ENCODE measurements around the gene SPTBN2. TPM values are rescaled to one million over a fixed set of nuclear protein-coding genes. Genes with fewer than 3 reads are reported as not detected.

The SPTBN2 gene
- total RNA-seq, 1 experiment from 2014 or later: 40.7 TPM

DNA sequence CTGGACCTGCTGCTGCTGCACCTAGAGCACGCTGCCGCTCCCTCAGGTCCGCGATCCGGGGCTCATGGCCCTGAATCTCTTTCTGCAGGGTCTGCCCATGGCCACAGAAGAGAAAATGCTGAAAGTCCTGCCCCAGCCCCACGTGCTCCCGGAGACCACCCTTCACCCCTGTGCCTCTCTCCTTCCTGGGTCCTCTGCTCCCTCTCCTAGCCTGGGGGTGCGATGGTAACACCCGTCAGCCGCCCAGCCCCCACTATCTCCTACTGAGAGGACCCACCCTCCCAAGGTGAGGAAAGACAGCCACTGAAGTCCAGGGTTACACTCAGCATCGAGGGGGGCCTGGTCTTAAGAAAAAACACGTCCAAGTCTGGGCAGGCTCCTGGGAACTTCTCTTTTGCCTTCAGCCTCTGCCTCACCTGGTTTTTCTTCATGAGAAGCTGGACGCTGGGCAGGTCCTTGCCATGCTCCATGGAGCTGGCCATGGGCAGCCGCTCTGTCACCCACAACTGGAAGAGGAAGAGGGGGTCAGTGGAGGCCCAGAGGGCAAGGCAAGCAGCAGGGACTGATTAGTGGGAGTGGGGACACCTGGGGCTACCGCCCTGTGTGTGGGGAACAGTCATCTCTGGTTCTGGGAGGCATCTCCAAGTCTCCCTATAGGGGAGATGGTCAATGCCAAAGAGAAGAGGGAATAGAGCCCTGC is 35.5 kb downstream of the SPTBN2 start:
- Mint-ChIP-seq H3K4me1 (no peaks in the 10 kb centered on the region), H3K4me3 (no peak overlapping the region), H3K27ac (no peak overlapping the region), H3K9me3 (no peaks in the 10 kb centered on the region), H3K27me3 (ENCODE audit: low read depth) (no peaks in the 10 kb centered on the region), H3K36me3 (peaks cover 18% of the 10 kb centered on the region; the same call in 1 of the 2 replicates)
- ChIA-PET POLR2A (no interaction called here), CTCF (interaction anchor here (0.6 to 1.5 kb wide), 5 partner anchors 17 to 283 kb away, joined by 3 read pairs; no protein-coding TSS in a partner anchor)
- TF ChIP-seq, protein P1, sequence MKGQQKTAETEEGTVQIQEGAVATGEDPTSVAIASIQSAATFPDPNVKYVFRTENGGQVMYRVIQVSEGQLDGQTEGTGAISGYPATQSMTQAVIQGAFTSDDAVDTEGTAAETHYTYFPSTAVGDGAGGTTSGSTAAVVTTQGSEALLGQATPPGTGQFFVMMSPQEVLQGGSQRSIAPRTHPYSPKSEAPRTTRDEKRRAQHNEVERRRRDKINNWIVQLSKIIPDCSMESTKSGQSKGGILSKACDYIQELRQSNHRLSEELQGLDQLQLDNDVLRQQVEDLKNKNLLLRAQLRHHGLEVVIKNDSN (CRISPR knock-in tag; IDR thresholded peaks at IDR 0.05): no peak
- no peak for ATAC-seq
- DNase-seq (ENCODE audit: low spot score): no peak

DNA sequence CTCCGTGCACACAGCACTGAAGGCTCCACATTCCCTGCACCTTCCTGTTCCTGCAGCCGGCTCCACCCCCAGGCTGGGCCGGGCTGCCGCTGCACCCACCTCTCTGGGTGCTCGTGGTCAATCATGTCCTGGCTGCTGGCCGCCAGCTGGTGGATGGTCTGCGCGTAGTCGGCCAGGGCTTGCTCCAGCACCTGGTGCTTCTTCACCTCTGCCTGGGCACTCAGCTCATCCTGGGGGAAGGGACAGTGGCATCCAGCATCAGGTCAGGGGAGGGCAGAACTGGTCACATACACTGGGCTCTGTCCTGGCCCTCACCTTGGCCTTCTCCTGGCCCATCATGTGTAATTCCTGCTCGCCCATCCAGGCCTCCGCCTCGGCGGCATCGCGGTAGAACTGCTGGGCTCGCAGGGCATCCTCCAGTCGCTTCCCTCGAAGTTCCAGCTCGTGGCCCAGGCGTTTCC is 36.1 kb downstream of the SPTBN2 start:
- DNase-seq (ENCODE audit: low spot score) (no peak), ATAC-seq (no peak)
- Mint-ChIP-seq H3K9me3 (no peaks in the 10 kb centered on the region), H3K36me3 (peaks cover 16% of the 10 kb centered on the region; the same call in 1 of the 2 replicates), H3K27me3 (ENCODE audit: low read depth) (no peaks in the 10 kb centered on the region), H3K27ac (no peak overlapping the region), H3K4me3 (no peak overlapping the region), H3K4me1 (no peaks in the 10 kb centered on the region)
- CTCF ChIA-PET: interaction anchor here (0.6 to 1.5 kb wide), 5 partner anchors 14 to 283 kb away, joined by 3 to 8 read pairs (median 3); partner anchors contain the start of gene RBM4
- POLR2A ChIA-PET: interaction anchor here (0.8 kb wide), 1 partner anchor 163 kb away, joined by 3 read pairs; no protein-coding TSS in a partner anchor
- TF ChIP-seq, protein P2, sequence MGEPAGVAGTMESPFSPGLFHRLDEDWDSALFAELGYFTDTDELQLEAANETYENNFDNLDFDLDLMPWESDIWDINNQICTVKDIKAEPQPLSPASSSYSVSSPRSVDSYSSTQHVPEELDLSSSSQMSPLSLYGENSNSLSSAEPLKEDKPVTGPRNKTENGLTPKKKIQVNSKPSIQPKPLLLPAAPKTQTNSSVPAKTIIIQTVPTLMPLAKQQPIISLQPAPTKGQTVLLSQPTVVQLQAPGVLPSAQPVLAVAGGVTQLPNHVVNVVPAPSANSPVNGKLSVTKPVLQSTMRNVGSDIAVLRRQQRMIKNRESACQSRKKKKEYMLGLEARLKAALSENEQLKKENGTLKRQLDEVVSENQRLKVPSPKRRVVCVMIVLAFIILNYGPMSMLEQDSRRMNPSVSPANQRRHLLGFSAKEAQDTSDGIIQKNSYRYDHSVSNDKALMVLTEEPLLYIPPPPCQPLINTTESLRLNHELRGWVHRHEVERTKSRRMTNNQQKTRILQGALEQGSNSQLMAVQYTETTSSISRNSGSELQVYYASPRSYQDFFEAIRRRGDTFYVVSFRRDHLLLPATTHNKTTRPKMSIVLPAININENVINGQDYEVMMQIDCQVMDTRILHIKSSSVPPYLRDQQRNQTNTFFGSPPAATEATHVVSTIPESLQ (CRISPR knock-in tag; IDR thresholded peaks at IDR 0.05): no peak
- TF ChIP-seq, protein P3, sequence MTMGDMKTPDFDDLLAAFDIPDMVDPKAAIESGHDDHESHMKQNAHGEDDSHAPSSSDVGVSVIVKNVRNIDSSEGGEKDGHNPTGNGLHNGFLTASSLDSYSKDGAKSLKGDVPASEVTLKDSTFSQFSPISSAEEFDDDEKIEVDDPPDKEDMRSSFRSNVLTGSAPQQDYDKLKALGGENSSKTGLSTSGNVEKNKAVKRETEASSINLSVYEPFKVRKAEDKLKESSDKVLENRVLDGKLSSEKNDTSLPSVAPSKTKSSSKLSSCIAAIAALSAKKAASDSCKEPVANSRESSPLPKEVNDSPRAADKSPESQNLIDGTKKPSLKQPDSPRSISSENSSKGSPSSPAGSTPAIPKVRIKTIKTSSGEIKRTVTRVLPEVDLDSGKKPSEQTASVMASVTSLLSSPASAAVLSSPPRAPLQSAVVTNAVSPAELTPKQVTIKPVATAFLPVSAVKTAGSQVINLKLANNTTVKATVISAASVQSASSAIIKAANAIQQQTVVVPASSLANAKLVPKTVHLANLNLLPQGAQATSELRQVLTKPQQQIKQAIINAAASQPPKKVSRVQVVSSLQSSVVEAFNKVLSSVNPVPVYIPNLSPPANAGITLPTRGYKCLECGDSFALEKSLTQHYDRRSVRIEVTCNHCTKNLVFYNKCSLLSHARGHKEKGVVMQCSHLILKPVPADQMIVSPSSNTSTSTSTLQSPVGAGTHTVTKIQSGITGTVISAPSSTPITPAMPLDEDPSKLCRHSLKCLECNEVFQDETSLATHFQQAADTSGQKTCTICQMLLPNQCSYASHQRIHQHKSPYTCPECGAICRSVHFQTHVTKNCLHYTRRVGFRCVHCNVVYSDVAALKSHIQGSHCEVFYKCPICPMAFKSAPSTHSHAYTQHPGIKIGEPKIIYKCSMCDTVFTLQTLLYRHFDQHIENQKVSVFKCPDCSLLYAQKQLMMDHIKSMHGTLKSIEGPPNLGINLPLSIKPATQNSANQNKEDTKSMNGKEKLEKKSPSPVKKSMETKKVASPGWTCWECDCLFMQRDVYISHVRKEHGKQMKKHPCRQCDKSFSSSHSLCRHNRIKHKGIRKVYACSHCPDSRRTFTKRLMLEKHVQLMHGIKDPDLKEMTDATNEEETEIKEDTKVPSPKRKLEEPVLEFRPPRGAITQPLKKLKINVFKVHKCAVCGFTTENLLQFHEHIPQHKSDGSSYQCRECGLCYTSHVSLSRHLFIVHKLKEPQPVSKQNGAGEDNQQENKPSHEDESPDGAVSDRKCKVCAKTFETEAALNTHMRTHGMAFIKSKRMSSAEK (CRISPR knock-in tag; IDR thresholded peaks at IDR 0.05; ENCODE audit: borderline replicate concordance): no peak
- no peak for TF ChIP-seq RORB (CRISPR knock-in tag; IDR thresholded peaks at IDR 0.05)
- no peak for TF ChIP-seq TEAD4 (CRISPR knock-in tag; IDR thresholded peaks at IDR 0.05)
- TF ChIP-seq OVOL2 (CRISPR knock-in tag; IDR thresholded peaks at IDR 0.05; ENCODE audit: borderline replicate concordance): no peak
- no peak for TF ChIP-seq ZNF416 (CRISPR knock-in tag; IDR thresholded peaks at IDR 0.05)
- TF ChIP-seq, protein P4, sequence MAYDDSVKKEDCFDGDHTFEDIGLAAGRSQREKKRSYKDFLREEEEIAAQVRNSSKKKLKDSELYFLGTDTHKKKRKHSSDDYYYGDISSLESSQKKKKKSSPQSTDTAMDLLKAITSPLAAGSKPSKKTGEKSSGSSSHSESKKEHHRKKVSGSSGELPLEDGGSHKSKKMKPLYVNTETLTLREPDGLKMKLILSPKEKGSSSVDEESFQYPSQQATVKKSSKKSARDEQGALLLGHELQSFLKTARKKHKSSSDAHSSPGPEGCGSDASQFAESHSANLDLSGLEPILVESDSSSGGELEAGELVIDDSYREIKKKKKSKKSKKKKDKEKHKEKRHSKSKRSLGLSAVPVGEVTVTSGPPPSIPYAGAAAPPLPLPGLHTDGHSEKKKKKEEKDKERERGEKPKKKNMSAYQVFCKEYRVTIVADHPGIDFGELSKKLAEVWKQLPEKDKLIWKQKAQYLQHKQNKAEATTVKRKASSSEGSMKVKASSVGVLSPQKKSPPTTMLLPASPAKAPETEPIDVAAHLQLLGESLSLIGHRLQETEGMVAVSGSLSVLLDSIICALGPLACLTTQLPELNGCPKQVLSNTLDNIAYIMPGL (CRISPR knock-in tag; IDR thresholded peaks at IDR 0.05): no peak
- TF ChIP-seq CBFB (CRISPR knock-in tag; IDR thresholded peaks at IDR 0.05; ENCODE audit: low read depth): no peak
- TF ChIP-seq, protein P5, sequence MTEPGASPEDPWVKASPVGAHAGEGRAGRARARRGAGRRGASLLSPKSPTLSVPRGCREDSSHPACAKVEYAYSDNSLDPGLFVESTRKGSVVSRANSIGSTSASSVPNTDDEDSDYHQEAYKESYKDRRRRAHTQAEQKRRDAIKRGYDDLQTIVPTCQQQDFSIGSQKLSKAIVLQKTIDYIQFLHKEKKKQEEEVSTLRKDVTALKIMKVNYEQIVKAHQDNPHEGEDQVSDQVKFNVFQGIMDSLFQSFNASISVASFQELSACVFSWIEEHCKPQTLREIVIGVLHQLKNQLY (CRISPR knock-in tag; IDR thresholded peaks at IDR 0.05): no peak
- TF ChIP-seq, protein P6, sequence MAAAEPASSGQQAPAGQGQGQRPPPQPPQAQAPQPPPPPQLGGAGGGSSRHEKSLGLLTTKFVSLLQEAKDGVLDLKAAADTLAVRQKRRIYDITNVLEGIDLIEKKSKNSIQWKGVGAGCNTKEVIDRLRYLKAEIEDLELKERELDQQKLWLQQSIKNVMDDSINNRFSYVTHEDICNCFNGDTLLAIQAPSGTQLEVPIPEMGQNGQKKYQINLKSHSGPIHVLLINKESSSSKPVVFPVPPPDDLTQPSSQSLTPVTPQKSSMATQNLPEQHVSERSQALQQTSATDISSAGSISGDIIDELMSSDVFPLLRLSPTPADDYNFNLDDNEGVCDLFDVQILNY (CRISPR knock-in tag; IDR thresholded peaks at IDR 0.05): no peak
- no peak for TF ChIP-seq ZBTB21 (CRISPR knock-in tag; IDR thresholded peaks at IDR 0.05; ENCODE audit: borderline replicate concordance)
- TF ChIP-seq ZNF396 (CRISPR knock-in tag; IDR thresholded peaks at IDR 0.05; ENCODE audit: borderline replicate concordance): no peak
- TF ChIP-seq, protein P7, sequence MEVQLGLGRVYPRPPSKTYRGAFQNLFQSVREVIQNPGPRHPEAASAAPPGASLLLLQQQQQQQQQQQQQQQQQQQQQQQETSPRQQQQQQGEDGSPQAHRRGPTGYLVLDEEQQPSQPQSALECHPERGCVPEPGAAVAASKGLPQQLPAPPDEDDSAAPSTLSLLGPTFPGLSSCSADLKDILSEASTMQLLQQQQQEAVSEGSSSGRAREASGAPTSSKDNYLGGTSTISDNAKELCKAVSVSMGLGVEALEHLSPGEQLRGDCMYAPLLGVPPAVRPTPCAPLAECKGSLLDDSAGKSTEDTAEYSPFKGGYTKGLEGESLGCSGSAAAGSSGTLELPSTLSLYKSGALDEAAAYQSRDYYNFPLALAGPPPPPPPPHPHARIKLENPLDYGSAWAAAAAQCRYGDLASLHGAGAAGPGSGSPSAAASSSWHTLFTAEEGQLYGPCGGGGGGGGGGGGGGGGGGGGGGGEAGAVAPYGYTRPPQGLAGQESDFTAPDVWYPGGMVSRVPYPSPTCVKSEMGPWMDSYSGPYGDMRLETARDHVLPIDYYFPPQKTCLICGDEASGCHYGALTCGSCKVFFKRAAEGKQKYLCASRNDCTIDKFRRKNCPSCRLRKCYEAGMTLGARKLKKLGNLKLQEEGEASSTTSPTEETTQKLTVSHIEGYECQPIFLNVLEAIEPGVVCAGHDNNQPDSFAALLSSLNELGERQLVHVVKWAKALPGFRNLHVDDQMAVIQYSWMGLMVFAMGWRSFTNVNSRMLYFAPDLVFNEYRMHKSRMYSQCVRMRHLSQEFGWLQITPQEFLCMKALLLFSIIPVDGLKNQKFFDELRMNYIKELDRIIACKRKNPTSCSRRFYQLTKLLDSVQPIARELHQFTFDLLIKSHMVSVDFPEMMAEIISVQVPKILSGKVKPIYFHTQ (CRISPR knock-in tag; IDR thresholded peaks at IDR 0.05): no peak
- TF ChIP-seq PRRX2 (CRISPR knock-in tag; IDR thresholded peaks at IDR 0.05): no peak
- TF ChIP-seq SMAD3 (CRISPR knock-in tag; IDR thresholded peaks at IDR 0.05; ENCODE audit: borderline replicate concordance): no peak
- TF ChIP-seq EMX1 (CRISPR knock-in tag; IDR thresholded peaks at IDR 0.05): no peak
- TF ChIP-seq, protein P8, sequence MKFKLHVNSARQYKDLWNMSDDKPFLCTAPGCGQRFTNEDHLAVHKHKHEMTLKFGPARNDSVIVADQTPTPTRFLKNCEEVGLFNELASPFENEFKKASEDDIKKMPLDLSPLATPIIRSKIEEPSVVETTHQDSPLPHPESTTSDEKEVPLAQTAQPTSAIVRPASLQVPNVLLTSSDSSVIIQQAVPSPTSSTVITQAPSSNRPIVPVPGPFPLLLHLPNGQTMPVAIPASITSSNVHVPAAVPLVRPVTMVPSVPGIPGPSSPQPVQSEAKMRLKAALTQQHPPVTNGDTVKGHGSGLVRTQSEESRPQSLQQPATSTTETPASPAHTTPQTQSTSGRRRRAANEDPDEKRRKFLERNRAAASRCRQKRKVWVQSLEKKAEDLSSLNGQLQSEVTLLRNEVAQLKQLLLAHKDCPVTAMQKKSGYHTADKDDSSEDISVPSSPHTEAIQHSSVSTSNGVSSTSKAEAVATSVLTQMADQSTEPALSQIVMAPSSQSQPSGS (CRISPR knock-in tag; IDR thresholded peaks at IDR 0.05; ENCODE audit: borderline replicate concordance, low read depth): no peak

Data from WTC11 (cell line).